ENCODE data around the gene MC4R.

MC4R gene

DNA sequence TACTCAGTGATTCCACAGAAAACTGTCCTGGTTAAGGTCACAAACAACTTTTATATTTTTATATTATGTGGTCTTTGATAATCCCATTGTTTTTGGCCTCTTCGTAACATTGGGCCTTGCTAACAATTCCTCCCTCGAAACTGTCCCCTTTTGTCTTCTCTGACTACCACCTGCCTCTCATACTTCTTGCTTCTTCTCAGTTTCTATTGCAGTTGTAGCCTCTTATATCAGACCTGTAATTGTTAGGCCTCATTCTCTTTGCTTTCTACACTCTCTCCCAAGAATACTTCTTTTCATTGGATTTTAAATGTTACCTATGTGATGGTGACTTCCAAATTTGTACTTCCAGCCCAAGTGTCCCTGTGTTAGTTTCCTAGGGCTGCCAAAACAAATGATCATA is 44.7 kb downstream of the MC4R start:
- Histone ChIP-seq H3K27me3 (ENCODE audit: control insufficient read depth, insufficient read depth, low read length) (no peaks in the 10 kb centered on the region), H3K27ac (ENCODE audit: low read depth, low read length) (no peak overlapping the region), H3K36me3 (ENCODE audit: control insufficient read depth, insufficient read depth, low read length) (no peaks in the 10 kb centered on the region), H3K9me3 (ENCODE audit: control insufficient read depth, insufficient read depth, low read depth, low read length) (peaks cover 11% of the 10 kb centered on the region), H3K4me3 (ENCODE audit: low read depth, low read length) (no peak overlapping the region), H3K9ac (ENCODE audit: low read length) (no peak overlapping the region), H3K4me1 (ENCODE audit: control insufficient read depth, insufficient read depth, low read length) (no peaks in the 10 kb centered on the region)

DNA sequence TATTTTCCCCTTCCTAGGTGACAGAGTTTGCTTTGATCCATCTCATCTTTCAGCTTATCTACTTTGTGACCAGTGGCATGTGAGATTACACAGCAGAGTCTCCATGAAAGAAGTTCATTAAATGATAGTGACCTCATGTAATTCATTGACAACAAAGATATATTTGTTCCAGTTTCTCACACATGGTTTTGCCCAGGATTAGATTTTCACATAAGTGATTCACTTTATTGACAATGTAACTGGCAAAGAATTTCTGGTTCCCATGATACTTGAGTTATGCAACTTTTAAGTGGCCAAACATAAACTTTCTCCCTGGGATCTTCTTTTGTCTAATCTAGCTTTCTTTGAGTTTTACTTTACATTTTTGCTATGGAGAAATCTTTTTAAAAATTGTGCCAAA is 50.0 kb downstream of the MC4R start:
- no peak overlapping the region for H3K27ac ChIP-seq (ENCODE audit: low read depth, low read length)
- H3K27me3 ChIP-seq (ENCODE audit: control insufficient read depth, insufficient read depth, low read length): no peaks in the 10 kb centered on the region
- H3K9me3 ChIP-seq (ENCODE audit: control insufficient read depth, insufficient read depth, low read depth, low read length): peaks cover 3% of the 10 kb centered on the region; the same call in 1 of the 2 replicates

More for the DNA sequence above, 50.0 kb downstream of the MC4R start:
- no peak overlapping the region for H3K4me3 ChIP-seq (ENCODE audit: low read depth, low read length)
- no peak overlapping the region for H3K9ac ChIP-seq (ENCODE audit: low read length)
- H3K36me3 ChIP-seq (ENCODE audit: control insufficient read depth, insufficient read depth, low read length): no peaks in the 10 kb centered on the region
- H3K4me1 ChIP-seq (ENCODE audit: control insufficient read depth, insufficient read depth, low read length): peaks cover 8% of the 10 kb centered on the region; the same call in 1 of the 2 replicates
